ENCODE data around the gene CCN6.

Gene CCN6

GRCh38 chr6:112032728-112033127, 21.2 kb upstream of the CCN6 start:
- H3K27me3 ChIP-seq (ENCODE audit: insufficient read depth, low read depth) = no peaks in the 10 kb centered on the region
- H3K36me3 ChIP-seq (ENCODE audit: insufficient read depth) = no peaks in the 10 kb centered on the region
- H3K4me3 ChIP-seq (IDR thresholded peaks at IDR 0.05; ENCODE audit: insufficient read depth, low read depth, low read length) = no peak overlapping the region
- H3K4me2 ChIP-seq = no peak overlapping the region
- H3K4me1 ChIP-seq (ENCODE audit: low read depth, poor library complexity, severe bottlenecking) = peaks cover 11% of the 10 kb centered on the region
- H3K79me2 ChIP-seq (ENCODE audit: insufficient read depth, low read depth) = no peaks in the 10 kb centered on the region
- no peaks in the 10 kb centered on the region for H4K20me1 ChIP-seq (ENCODE audit: insufficient read depth)
- no peak overlapping the region for H2AFZ ChIP-seq (ENCODE audit: low read depth)
- no peak overlapping the region for H3K27ac ChIP-seq
- H3K9ac ChIP-seq = no peak overlapping the region
- no peak for TF ChIP-seq CTCF (conservative IDR thresholded peaks at IDR 0.05; ENCODE audit: low read depth, low read length)

- Histone ChIP-seq H3K9ac (no peak overlapping the region), H3K4me3 (IDR thresholded peaks at IDR 0.05; ENCODE audit: insufficient read depth, low read depth, low read length) (no peak overlapping the region), H4K20me1 (ENCODE audit: insufficient read depth) (no peaks in the 10 kb centered on the region)
These were observed 19.9 kb upstream of the CCN6 start for GRCh38 chr6:112033791-112034615.

GRCh38 chr6:112034616-112034995, 19.3 kb upstream of the CCN6 start:
- Histone ChIP-seq H3K79me2 (ENCODE audit: insufficient read depth, low read depth) (no peaks in the 10 kb centered on the region), H3K4me2 (no peak overlapping the region), H3K27me3 (ENCODE audit: insufficient read depth, low read depth) (no peaks in the 10 kb centered on the region), H3K9ac (no peak overlapping the region), H2AFZ (ENCODE audit: low read depth) (no peak overlapping the region), H3K4me1 (ENCODE audit: low read depth, poor library complexity, severe bottlenecking) (no peaks in the 10 kb centered on the region), H3K4me3 (IDR thresholded peaks at IDR 0.05; ENCODE audit: insufficient read depth, low read depth, low read length) (no peak overlapping the region), H4K20me1 (ENCODE audit: insufficient read depth) (no peaks in the 10 kb centered on the region), H3K27ac (no peak overlapping the region), H3K36me3 (ENCODE audit: insufficient read depth) (no peaks in the 10 kb centered on the region)
- TF ChIP-seq CTCF (conservative IDR thresholded peaks at IDR 0.05; ENCODE audit: low read depth, low read length) = no peak

More at GRCh38 chr6:112033791-112034615, 19.9 kb upstream of the CCN6 start:
- H3K4me2 ChIP-seq = no peak overlapping the region
- no peaks in the 10 kb centered on the region for H3K4me1 ChIP-seq (ENCODE audit: low read depth, poor library complexity, severe bottlenecking)
- no peak overlapping the region for H3K27ac ChIP-seq
- H3K27me3 ChIP-seq (ENCODE audit: insufficient read depth, low read depth) = no peaks in the 10 kb centered on the region
- no peaks in the 10 kb centered on the region for H3K36me3 ChIP-seq (ENCODE audit: insufficient read depth)
- H2AFZ ChIP-seq (ENCODE audit: low read depth) = no peak overlapping the region
- no peaks in the 10 kb centered on the region for H3K79me2 ChIP-seq (ENCODE audit: insufficient read depth, low read depth)
- no peak for TF ChIP-seq CTCF (conservative IDR thresholded peaks at IDR 0.05; ENCODE audit: low read depth, low read length)

GRCh38 chr6:112036088-112036637, 17.7 kb upstream of the CCN6 start:
- H2AFZ ChIP-seq (ENCODE audit: low read depth) = no peak overlapping the region
- no peak overlapping the region for H3K27ac ChIP-seq
- H3K27me3 ChIP-seq (ENCODE audit: insufficient read depth, low read depth) = no peaks in the 10 kb centered on the region
- H3K9ac ChIP-seq = no peak overlapping the region
- no peaks in the 10 kb centered on the region for H3K36me3 ChIP-seq (ENCODE audit: insufficient read depth)
- no peaks in the 10 kb centered on the region for H3K4me1 ChIP-seq (ENCODE audit: low read depth, poor library complexity, severe bottlenecking)
- H4K20me1 ChIP-seq (ENCODE audit: insufficient read depth) = no peaks in the 10 kb centered on the region
- H3K79me2 ChIP-seq (ENCODE audit: insufficient read depth, low read depth) = no peaks in the 10 kb centered on the region
- H3K4me2 ChIP-seq = no peak overlapping the region
- H3K4me3 ChIP-seq (IDR thresholded peaks at IDR 0.05; ENCODE audit: insufficient read depth, low read depth, low read length) = no peak overlapping the region
- TF ChIP-seq CTCF (conservative IDR thresholded peaks at IDR 0.05; ENCODE audit: low read depth, low read length) = no peak
